GM12872 (cell line): ENCODE results near the gene JPT2.

Source experiments
- CTCF ChIP-seq: IDR thresholded peaks from 3 replicates; pipeline ENCODE4 v1.5.1; 2011; ENCODE audit warnings: low read depth, mild to moderate bottlenecking, low read length, moderate library complexity; ENCODE audit not compliant: insufficient read depth

The JPT2 gene

GRCh38 chr16:1668612-1669319, 9.3 kb upstream of the JPT2 start:
- no peak for TF ChIP-seq CTCF

GRCh38 chr16:1669698-1670097, 8.4 kb upstream of the JPT2 start:
- no peak for TF ChIP-seq CTCF

- no peak for TF ChIP-seq CTCF
Measured at GRCh38 chr16:1670371-1670770, 7.7 kb upstream of the JPT2 start.

GRCh38 chr16:1670866-1671265, 7.2 kb upstream of the JPT2 start:
- TF ChIP-seq CTCF = no peak

GRCh38 chr16:1673424-1674151, 4.5 kb upstream of the JPT2 start:
- TF ChIP-seq CTCF = no peak

- no peak for TF ChIP-seq CTCF
Measured at GRCh38 chr16:1674306-1674705, 3.8 kb upstream of the JPT2 start.

GRCh38 chr16:1674751-1675664, 3.1 kb upstream of the JPT2 start:
- no peak for TF ChIP-seq CTCF
